Kidney (tissue), 14 donors: ENCODE measurements around the gene PLXNA1. TPM values are rescaled to one million over a fixed set of nuclear protein-coding genes. Genes with fewer than 3 reads are reported as not detected.

ENCODE experiments used
- DNase-seq, 5 donors: peaks; one replicate each; pipeline ENCODE4 v3.0.0-alpha.2; 2013 to 2020
- FAIRE-seq: peaks from 2 replicates; lab custom pipeline; 2012; peaks lifted over from hg19 to GRCh38; lab: Jason Lieb, UNC
- H3K27ac ChIP-seq, 2 donors: one replicate each; pipeline ENCODE4 v1.7.0; 2013; ENCODE audit warnings: low read depth in 2 of 2, low read length in 2 of 2, inconsistent platforms in 1 of 2
- H3K27me3 ChIP-seq: one replicate; pipeline ENCODE4 v1.7.1; 2013; ENCODE audit warnings: low read length, inconsistent platforms; ENCODE audit not compliant: control insufficient read depth, insufficient read depth
- H3K36me3 ChIP-seq, 3 donors: one replicate each; pipeline versions ENCODE4 v1.7.0 to v1.7.1; 2013; ENCODE audit warnings: low read length in 3 of 3, control low read depth in 1 of 3, inconsistent platforms in 1 of 3; ENCODE audit not compliant: insufficient read depth in 3 of 3, control insufficient read depth in 2 of 3
- H3K4me1 ChIP-seq, 3 donors: one replicate each; pipeline versions ENCODE4 v1.7.0 to v1.7.1; 2013; ENCODE audit warnings: low read length in 3 of 3, inconsistent platforms in 1 of 3, low read depth in 1 of 3; ENCODE audit not compliant: control insufficient read depth in 2 of 3, insufficient read depth in 2 of 3
- H3K4me3 ChIP-seq, 3 donors: one replicate each; pipeline versions ENCODE4 v1.7.0 to v1.8.1; 2013; ENCODE audit warnings: low read length in 3 of 3, control low read depth in 1 of 3, inconsistent platforms in 1 of 3
- H3K9ac ChIP-seq, 3 donors: one replicate each; pipeline versions ENCODE4 v1.7.0 to v1.7.1; 2013; ENCODE audit warnings: low read length in 3 of 3, control low read depth in 1 of 3, inconsistent platforms in 1 of 3
- H3K9me3 ChIP-seq, 3 donors: one replicate each; pipeline versions ENCODE4 v1.7.0 to v1.7.1; 2013; ENCODE audit warnings: low read length in 3 of 3, control low read depth in 1 of 3, inconsistent platforms in 1 of 3; ENCODE audit not compliant: control insufficient read depth in 2 of 3, insufficient read depth in 1 of 3
- CTCF ChIP-seq: IDR thresholded peaks from 3 replicates; pipeline ENCODE4 v1.5.1; 2012; ENCODE audit warnings: mild to moderate bottlenecking, moderate library complexity, borderline replicate concordance; ENCODE audit not compliant: insufficient read depth; ENCODE audit errors: extremely low read depth
- intact Hi-C: fragments of 100-400 bp; cut with DNase I; formaldehyde crosslinking; loops from one replicate; pipeline ENCODE4 v1.11.1; 2022
- polyA plus RNA-seq: library from polyadenylated mRNA; stranded (reverse); fragments of 350-450 nt; fragmentation: Illumina TruSeq; extraction: RNeasy Lipid Tissue Mini Kit (QIAGEN cat#74804); gene quantifications from one replicate; pipeline ENCODE4 v1.2.3, GENCODE V29; 2014; ENCODE audit warnings: low read depth, low replicate concordance; ENCODE audit not compliant: insufficient read depth
- total RNA-seq: library from RNA; stranded (reverse); fragmentation: NEBNext Ultra II Directional; extraction: Animal tissue kit (Norgen Biotek cat#: 25700); gene quantifications from one replicate; pipeline ENCODE4 v1.2.1, GENCODE V29; 2021
- donor health status: control.
- donor health status: control.
- donor health status: control.
- donor health status: control.
- donor health status: control.
- donor health status: DM: yes; HTN: yes; CAD: no.
- donor health status: Normal renal cell carcinoma (clear cell type).

PLXNA1 gene
- total and polyA plus RNA-seq, 2 donors from 2014 or later = 5.3 to 29.0 TPM

DNA sequence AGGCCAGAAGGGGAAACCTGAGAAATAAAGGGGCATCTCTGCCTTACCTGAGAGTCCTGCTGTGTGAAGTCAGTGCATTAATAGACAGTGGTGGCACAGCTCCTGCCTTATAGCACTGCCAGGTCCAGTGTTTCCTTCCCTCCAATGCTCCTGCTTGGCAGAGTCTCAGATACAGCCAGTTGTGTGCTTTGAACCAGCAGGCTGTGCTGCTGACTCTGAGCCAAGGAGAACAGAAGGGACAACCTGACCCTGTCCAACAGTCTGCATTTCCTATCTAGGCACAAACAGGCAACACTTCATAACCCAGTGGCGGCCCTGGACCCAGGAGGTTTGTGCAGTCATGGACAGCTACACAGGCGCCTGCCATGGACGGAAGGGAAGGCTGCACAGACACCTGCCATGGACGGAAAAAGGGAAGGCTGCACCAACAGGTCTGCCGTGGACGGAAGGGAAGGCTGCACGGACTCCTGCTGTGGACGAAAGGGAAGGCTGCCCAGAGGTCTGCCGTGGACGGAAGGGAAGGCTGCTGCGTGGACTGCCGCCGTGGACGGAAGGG, 33.9 kb upstream of the PLXNA1 start:
- H3K4me1 ChIP-seq = no peaks in the 10 kb centered on the region
- H3K4me3 ChIP-seq = no peak overlapping the region
- DNase-seq (peak in 1 of 5 donors; percentile 41), FAIRE-seq (no peak)
- TF ChIP-seq CTCF = no peak
- peaks cover 0 to 4% (median 0%) of the 10 kb centered on the region in 3 donors for H3K36me3 ChIP-seq
- H3K27me3 ChIP-seq = no peaks in the 10 kb centered on the region
- H3K9ac ChIP-seq = no peak overlapping the region
- intact Hi-C loops = no loop called here
- H3K27ac ChIP-seq = no peak overlapping the region
- H3K9me3 ChIP-seq = no peaks in the 10 kb centered on the region

DNA sequence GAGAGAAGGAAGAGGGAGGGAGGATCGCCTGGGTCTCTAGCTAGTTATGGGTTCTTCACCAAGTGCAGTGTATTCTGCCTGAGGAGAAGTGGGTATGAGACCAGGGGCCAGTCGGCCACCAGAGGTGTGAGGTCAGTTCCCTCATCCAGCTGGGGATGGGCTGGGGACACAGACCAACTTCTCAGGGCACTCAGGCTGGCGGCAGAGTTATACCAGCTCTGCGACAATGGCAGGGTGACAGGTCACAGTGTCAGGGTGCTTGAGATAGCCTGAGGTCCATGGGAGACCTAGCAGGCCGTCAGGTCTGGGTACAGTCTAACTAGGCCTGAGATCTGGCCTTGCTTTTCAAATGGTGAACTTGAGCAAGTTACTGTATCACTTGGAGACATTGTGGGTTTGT, 31.4 kb upstream of the PLXNA1 start:
- Histone ChIP-seq H3K36me3 (peaks cover 0 to 4% (median 0%) of the 10 kb centered on the region in 3 donors), H3K9ac (no peak overlapping the region), H3K9me3 (no peaks in the 10 kb centered on the region), H3K4me1 (no peaks in the 10 kb centered on the region), H3K4me3 (no peak overlapping the region), H3K27ac (no peak overlapping the region), H3K27me3 (no peaks in the 10 kb centered on the region)
- FAIRE-seq (no peak), DNase-seq (peak in 1 of 5 donors; percentile 52)
- intact Hi-C loops = no loop called here
- TF ChIP-seq CTCF = no peak

- H3K4me3 ChIP-seq = no peak overlapping the region
- intact Hi-C loops = no loop called here
- no peak for FAIRE-seq
- H3K4me1 ChIP-seq = no peaks in the 10 kb centered on the region
- H3K9ac ChIP-seq = no peak overlapping the region
- peaks cover 0 to 4% (median 0%) of the 10 kb centered on the region in 3 donors for H3K36me3 ChIP-seq
- H3K9me3 ChIP-seq = no peaks in the 10 kb centered on the region
- peak in 1 of 5 donors; percentile 41 for DNase-seq
- H3K27me3 ChIP-seq = no peaks in the 10 kb centered on the region
- no peak for TF ChIP-seq CTCF
- H3K27ac ChIP-seq = no peak overlapping the region
These were observed 30.5 kb upstream of the PLXNA1 start for GRCh38 chr3:126952261-126952982.
